ENCODE results near the gene ZCCHC17.

DNA sequence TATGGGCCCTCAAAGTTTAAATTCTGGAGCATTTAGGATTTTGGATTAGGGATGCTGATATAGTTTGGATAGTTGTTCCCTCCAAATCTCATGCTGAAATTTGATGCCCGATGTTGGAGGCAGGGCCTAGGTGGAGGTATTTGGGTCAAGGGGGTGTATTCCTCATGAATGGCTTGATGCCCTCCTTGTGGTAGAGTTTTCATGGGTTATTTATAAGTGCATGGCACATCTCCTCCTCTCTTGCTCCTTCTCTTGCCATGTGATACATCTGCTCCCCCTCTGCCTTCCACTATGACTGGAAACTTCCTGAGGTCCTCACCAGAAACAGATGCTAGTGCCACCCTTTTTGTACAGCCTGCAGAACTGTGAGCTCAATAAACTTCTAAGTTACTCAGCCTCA, 39.6 kb upstream of the ZCCHC17 start:
- TF ChIP-seq, protein P1, sequence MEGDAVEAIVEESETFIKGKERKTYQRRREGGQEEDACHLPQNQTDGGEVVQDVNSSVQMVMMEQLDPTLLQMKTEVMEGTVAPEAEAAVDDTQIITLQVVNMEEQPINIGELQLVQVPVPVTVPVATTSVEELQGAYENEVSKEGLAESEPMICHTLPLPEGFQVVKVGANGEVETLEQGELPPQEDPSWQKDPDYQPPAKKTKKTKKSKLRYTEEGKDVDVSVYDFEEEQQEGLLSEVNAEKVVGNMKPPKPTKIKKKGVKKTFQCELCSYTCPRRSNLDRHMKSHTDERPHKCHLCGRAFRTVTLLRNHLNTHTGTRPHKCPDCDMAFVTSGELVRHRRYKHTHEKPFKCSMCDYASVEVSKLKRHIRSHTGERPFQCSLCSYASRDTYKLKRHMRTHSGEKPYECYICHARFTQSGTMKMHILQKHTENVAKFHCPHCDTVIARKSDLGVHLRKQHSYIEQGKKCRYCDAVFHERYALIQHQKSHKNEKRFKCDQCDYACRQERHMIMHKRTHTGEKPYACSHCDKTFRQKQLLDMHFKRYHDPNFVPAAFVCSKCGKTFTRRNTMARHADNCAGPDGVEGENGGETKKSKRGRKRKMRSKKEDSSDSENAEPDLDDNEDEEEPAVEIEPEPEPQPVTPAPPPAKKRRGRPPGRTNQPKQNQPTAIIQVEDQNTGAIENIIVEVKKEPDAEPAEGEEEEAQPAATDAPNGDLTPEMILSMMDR (IDR thresholded peaks at IDR 0.05), result no peak
- no peak for TF ChIP-seq EZH2 (IDR thresholded peaks at IDR 0.05; ENCODE audit: borderline replicate concordance, insufficient read depth, low read depth, low read length, poor library complexity, severe bottlenecking)

All from B cell (primary cell).